Activated CD4-positive, alpha-beta T cell treated with anti-CD3 and anti-CD28 coated beads, Interleukin-2, amount 10 ng/mL, durations not matched to agents 7 days and 5 days (primary cell): Measurements from ENCODE around the gene NTRK2. TPM values are rescaled to one million over a fixed set of nuclear protein-coding genes. Genes with fewer than 3 reads are reported as not detected.
A peak's percentile ranks its signal among the peaks of the same experiment; 100 is the strongest.

ENCODE experiments used
- CTCF ChIA-PET: fragments of 350-600 bp; sonication (Branson Sonifier 250); formaldehyde crosslinking; loops from one replicate; lab custom pipeline; 2021; ENCODE audit warnings: antibody characterized with exemption; lab: Charles Lee
- POLR2A ChIA-PET: fragments of 350-600 bp; sonication (Branson Sonifier 250); formaldehyde crosslinking; loops from one replicate; lab custom pipeline; 2021; ENCODE audit warnings: antibody characterized with exemption; lab: Charles Lee
- DNase-seq: peaks from one replicate; pipeline ENCODE4 v3.0.0-alpha.2; 2020
- H3K27ac Mint-ChIP-seq: one replicate; pipeline ENCODE4 v1.8.0; 2021; ENCODE audit warnings: mild to moderate bottlenecking, moderate library complexity, mixed read lengths
- H3K27me3 Mint-ChIP-seq: one replicate; pipeline ENCODE4 v1.8.0; 2021; ENCODE audit warnings: mixed read lengths
- H3K36me3 Mint-ChIP-seq: one replicate; pipeline ENCODE4 v1.8.0; 2021; ENCODE audit warnings: low read depth, mixed read lengths
- H3K4me1 Mint-ChIP-seq: one replicate; pipeline ENCODE4 v1.8.0; 2021; ENCODE audit warnings: mixed read lengths
- H3K4me3 Mint-ChIP-seq: one replicate; pipeline ENCODE4 v1.8.0; 2021; ENCODE audit warnings: mild to moderate bottlenecking, moderate library complexity, mixed read lengths
- H3K9me3 Mint-ChIP-seq: one replicate; pipeline ENCODE4 v1.8.0; 2021; ENCODE audit warnings: mixed read lengths
- total RNA-seq, 2 experiments: library from RNA; stranded (reverse); gene quantifications; one replicate each; pipeline ENCODE4 v1.2.3, GENCODE V29; 2021

The NTRK2 gene
- total RNA-seq, 2 experiments from 2014 or later, result 1.8 to 2.3 TPM

DNA sequence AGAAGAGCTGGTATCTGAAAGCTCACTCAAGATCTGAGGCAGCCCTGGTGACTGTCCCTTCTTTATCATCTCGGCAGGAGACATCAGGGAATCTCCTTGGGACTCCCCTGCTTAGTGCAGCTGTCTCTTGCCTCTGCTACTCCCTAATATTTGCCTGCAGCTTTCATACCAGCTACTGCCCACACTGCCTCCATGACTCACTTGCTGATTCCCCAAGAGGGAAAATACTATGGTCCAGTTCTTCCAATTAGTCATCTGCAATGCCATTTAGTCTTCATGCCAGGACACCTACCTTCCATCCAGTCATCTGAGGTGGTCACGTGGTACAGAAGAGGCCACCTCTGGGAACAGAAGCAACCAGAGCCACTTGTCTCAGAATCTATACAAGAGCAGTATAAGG, 270.8 kb downstream of the NTRK2 start:
- Mint-ChIP-seq H3K36me3 (no peaks in the 10 kb centered on the region), H3K9me3 (no peaks in the 10 kb centered on the region), H3K27me3 (no peaks in the 10 kb centered on the region), H3K27ac (no peak overlapping the region), H3K4me3 (no peak overlapping the region), H3K4me1 (no peaks in the 10 kb centered on the region)
- ChIA-PET POLR2A (no interaction called here), CTCF (no interaction called here)
- DNase-seq, result no peak

DNA sequence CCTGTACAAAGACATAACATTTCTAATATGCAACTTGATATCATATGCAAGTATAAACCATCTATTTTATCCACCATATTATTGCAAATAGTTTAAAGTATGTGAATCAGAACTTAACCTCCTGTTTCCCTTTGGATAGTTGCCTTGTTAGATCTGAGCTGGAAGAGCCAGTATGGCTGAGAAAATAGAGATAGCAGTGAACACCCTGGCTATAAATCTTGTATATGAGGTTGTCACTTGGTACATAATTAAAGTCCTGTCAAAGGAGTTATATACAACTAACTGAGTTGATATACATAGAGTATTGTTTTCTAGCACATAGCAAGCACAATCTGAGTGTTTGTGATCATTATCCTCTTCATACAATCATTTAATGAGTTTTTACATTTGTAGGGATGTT, 272.3 kb downstream of the NTRK2 start:
- POLR2A ChIA-PET, result no interaction called here
- no peaks in the 10 kb centered on the region for H3K36me3 Mint-ChIP-seq
- no peak overlapping the region for H3K4me3 Mint-ChIP-seq
- H3K9me3 Mint-ChIP-seq, result no peaks in the 10 kb centered on the region
- no peak for DNase-seq
- no peaks in the 10 kb centered on the region for H3K4me1 Mint-ChIP-seq
- CTCF ChIA-PET, result no interaction called here
- H3K27me3 Mint-ChIP-seq, result no peaks in the 10 kb centered on the region
- H3K27ac Mint-ChIP-seq, result no peak overlapping the region

DNA sequence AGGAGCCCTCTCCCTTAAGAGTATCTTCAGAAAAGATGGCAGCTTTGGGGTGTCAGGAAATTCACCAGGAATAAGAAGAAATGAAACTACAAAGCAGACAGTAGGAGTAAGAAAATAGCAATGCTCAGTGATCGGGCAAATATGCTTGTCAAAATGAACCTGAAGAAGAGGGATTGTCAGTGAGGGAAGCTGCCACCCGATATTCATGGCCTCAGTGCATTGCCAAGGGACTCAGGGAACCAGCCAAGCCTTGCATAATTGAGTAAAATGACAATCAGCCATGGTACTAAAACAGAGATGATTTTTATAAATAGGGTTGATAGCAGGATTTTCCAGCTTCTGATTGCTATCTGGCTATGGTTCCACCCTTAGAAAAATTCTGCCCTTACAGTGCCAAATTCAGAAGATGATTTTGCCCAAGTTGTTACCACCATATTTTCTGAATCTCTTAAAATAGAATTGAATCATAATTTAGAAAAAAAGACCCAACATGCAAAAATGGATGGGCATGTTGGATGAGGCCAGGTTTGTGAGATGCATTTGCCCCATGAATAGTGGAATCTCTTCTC, 274.0 kb downstream of the NTRK2 start:
- no peak overlapping the region for H3K27ac Mint-ChIP-seq
- POLR2A ChIA-PET, result no interaction called here
- no peaks in the 10 kb centered on the region for H3K36me3 Mint-ChIP-seq
- DNase-seq, result no peak
- no peak overlapping the region for H3K4me3 Mint-ChIP-seq
- CTCF ChIA-PET, result no interaction called here
- no peaks in the 10 kb centered on the region for H3K9me3 Mint-ChIP-seq
- H3K27me3 Mint-ChIP-seq, result no peaks in the 10 kb centered on the region
- H3K4me1 Mint-ChIP-seq, result no peaks in the 10 kb centered on the region

DNA sequence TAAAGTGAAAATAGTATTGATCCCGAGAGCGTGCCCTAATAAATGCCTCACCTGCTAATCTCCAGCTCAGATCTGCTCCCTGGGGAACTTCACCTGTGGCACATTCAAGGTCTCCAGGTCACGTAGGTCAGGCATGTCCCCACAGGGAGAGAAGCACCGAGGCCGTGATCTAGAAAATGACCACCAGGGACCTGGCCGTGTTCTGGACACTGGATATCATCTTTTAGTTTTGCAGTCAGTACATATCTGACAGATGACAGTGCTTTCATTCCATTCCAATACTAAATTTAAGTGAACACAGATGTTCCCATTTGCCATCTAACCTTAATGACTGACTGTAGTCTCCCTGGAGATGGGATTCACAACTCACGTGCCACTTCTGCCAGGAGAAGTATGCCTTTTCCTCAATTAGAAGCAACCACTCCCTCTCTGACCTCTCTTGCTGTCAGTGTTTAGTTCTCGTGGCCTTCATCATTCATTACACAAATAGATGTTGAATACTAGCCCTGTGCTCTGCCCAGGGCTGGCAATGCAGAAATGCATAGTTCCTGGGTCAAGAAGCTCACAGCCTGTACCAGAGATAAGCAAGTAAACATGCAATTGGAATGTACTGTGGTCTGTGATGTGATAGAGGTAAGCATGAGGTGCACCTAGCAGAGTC, 276.5 kb downstream of the NTRK2 start:
- H3K36me3 Mint-ChIP-seq, result no peaks in the 10 kb centered on the region
- no peaks in the 10 kb centered on the region for H3K4me1 Mint-ChIP-seq
- no peaks in the 10 kb centered on the region for H3K9me3 Mint-ChIP-seq
- no peak overlapping the region for H3K27ac Mint-ChIP-seq
- H3K4me3 Mint-ChIP-seq, result no peak overlapping the region
- ChIA-PET CTCF (no interaction called here), POLR2A (no interaction called here)
- DNase-seq, result no peak
- no peaks in the 10 kb centered on the region for H3K27me3 Mint-ChIP-seq

DNA sequence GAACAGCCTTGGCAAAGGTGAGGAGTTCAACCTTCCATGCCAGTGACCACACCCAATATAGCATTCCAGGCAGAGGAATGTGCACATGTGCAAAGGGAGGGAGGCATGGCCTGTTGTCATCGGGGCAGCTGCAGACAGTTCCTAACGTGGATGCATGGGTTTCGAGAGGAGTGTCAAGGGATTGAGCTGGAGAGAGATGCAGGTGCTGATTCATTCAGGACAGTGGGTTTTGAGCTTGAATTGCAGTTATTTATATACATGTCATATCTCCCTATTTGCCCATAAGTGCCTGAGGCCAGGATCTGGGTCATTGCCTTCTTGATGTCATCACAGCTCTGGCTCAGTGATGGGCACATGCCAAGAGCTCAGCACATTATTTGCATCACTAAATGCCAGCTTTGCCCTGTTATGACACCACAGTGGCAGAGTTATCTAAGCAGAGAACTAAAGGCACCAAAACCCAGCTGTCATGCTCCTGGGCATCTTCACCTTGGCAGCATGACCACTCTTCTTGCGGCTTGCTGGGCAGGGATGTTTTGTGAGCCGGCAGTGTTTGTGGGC, 278.0 kb downstream of the NTRK2 start:
- ChIA-PET POLR2A (no interaction called here), CTCF (interaction anchor here (0.9 to 1.1 kb wide), 2 partner anchors 14 to 28 kb away, joined by 3 read pairs; no protein-coding TSS in a partner anchor)
- DNase-seq, result no peak

DNA sequence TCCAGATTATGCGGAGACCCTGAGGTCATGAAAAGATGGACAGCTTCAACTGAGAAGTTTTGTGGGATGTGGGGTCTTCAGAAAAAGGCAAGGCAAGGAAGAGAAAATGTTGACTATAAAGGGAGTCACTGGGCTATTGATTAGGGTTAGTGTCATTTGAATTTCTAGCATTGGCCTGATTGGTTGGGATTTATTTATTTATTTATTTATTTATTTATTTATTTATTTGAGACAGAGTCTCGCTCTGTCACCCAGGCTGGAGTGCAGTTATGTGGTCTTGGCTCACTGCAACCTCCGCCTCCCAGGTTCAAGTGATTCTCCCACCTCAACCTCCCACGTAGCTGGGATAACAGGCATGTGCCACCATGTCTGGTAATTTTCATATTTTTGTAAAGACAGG, 279.7 kb downstream of the NTRK2 start:
- DNase-seq, result no peak
- ChIA-PET CTCF (no interaction called here), POLR2A (no interaction called here)
- H3K4me3 Mint-ChIP-seq, result no peak overlapping the region
- H3K27ac Mint-ChIP-seq, result no peak overlapping the region
- H3K27me3 Mint-ChIP-seq, result no peaks in the 10 kb centered on the region
- H3K36me3 Mint-ChIP-seq, result no peaks in the 10 kb centered on the region
- no peaks in the 10 kb centered on the region for H3K9me3 Mint-ChIP-seq
- H3K4me1 Mint-ChIP-seq, result no peaks in the 10 kb centered on the region

More for the DNA sequence above, 278.0 kb downstream of the NTRK2 start:
- Mint-ChIP-seq H3K9me3 (no peaks in the 10 kb centered on the region), H3K27ac (no peak overlapping the region), H3K4me3 (no peak overlapping the region), H3K27me3 (no peaks in the 10 kb centered on the region), H3K4me1 (no peaks in the 10 kb centered on the region), H3K36me3 (no peaks in the 10 kb centered on the region)

DNA sequence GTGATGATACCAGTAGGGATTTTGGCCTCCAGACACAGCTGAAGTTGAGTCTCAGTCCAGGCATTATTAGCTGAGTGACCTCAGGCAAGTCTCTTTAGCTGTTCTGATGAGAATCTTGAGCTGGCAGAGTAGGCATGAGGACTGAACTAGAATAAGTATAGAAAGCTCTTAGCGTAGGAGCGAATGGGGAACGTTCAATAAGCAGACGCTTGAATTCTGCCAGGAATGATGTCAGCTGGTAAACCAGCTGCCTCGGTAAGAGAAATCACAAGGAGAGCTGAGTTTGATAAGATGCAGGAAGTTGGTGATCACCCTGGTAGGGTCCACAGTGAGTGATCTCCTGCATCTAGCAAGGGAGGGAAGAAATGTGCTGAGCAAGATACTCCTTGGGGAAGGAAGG, 280.4 kb downstream of the NTRK2 start:
- DNase-seq, result no peak
- POLR2A ChIA-PET, result no interaction called here
- no peak overlapping the region for H3K27ac Mint-ChIP-seq
- no peaks in the 10 kb centered on the region for H3K9me3 Mint-ChIP-seq
- no peak overlapping the region for H3K4me3 Mint-ChIP-seq
- H3K27me3 Mint-ChIP-seq, result no peaks in the 10 kb centered on the region
- H3K36me3 Mint-ChIP-seq, result no peaks in the 10 kb centered on the region
- H3K4me1 Mint-ChIP-seq, result no peaks in the 10 kb centered on the region
- CTCF ChIA-PET, result no interaction called here

DNA sequence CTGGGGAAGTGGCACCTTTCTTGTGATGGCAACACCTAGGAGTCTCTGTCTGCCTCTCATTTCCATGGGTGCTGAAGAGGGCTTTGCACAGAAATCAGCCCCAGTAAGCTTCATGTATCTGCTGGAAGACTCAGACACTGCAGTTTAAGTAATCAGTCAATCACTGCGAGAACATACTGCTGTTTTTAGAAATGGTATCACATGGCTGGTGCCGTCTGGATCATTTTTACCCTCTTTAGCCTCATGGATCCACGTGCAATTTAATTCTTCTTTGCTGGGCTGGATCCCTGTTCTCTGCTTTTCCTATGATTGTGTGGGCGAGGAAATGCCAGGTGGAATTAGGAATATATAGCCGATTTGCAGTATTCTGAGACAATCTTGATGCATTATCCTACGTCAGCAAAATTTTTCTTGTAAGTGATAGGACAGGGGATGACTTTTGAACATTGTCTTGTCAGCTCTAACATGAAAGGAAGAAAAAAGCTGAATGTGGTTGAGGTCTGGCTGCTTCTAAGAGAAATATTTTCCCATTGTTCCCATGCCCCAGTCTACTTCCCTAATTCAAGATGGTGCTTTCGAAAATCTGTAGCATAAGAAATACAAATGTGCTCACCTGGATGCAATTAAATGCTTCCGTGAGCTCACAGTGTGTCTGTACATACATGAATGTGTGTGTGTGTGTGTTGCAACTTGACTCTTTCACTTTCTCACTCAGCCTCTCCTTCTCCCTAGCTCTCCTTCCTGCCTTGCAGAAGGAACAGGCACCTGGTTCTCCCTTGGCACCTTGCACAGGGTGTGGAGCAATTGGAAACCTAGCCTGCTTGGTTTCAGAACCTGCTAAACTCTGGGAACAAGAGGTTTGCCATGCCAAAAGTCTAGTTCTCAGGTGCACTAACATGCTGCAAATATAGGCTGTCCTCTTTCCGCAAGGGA, 281.6 kb downstream of the NTRK2 start:
- Mint-ChIP-seq H3K36me3 (no peaks in the 10 kb centered on the region), H3K9me3 (no peaks in the 10 kb centered on the region), H3K27me3 (no peaks in the 10 kb centered on the region), H3K27ac (no peak overlapping the region), H3K4me1 (no peaks in the 10 kb centered on the region), H3K4me3 (no peak overlapping the region)
- ChIA-PET CTCF (no interaction called here), POLR2A (no interaction called here)
- no peak for DNase-seq

DNA sequence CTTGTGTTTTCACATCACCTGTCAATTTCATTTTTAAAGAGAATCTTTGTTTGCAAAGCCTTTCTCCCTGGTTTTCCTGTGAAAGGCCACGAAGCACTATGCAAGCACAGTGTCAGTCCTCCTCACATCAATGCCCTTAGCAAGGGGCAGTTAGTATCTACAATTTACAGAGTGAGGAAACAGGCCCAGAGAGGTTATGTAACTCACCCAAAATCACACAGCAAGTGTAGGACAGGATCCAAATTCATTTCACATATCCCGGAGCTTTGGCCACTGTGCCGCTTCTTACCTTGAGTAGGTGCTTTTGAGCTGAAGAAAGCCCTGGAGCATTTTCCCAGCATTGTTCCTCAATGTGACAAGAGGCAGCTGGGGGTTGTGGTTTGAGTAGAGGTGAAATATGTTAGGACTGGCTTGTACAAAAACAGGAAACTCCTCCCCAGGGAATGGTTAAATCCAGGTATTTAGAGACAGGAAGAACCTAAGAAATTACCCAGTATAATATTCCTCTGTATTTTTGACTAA, 283.8 kb downstream of the NTRK2 start:
- Mint-ChIP-seq H3K9me3 (no peaks in the 10 kb centered on the region), H3K27me3 (no peaks in the 10 kb centered on the region), H3K27ac (no peak overlapping the region), H3K36me3 (no peaks in the 10 kb centered on the region), H3K4me3 (no peak overlapping the region), H3K4me1 (no peaks in the 10 kb centered on the region)
- ChIA-PET POLR2A (no interaction called here), CTCF (no interaction called here)
- DNase-seq, result no peak

DNA sequence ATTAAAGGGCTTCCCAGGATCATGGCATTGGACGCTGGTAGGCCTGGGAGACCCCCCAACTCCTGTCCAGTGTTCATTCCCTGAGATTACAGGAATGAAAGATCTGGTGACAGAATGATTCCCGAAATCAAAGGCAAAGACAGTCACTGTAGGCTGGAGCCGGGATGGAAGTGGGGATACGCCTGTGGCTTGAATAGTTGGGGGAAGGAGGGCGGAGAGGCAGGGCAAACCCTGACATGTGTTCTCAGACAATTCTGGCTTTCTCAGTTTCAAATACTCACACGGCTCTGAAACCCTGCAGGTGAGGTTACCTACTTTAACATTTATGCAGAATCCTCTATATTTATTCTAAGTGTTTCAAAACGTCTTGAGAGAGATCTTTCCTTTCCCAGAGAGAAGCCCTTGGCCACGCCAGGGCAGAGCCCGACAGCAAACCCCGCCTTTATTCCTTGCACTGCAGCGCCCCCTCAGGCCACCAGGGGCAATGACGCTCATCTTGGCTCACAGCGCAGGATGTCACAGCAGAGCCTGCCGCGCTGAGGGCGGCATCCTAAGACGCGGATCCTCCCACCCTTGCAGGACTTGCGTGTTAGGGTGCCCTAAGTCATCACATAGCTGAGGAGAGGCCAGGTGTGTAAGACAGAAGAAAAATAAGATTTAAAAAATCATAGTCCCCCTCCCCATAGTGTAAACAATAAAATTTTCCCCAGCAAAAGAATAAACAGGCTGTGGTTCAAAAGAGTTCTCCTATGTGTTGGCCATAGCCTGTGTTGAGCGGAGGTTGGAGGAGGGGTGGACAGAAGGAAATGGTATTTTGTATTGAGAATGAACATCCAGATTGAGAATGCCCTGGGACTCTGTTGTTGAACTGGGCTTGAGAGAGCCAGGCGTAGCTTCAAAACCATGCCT, 284.5 kb downstream of the NTRK2 start:
- no peaks in the 10 kb centered on the region for H3K27me3 Mint-ChIP-seq
- H3K4me3 Mint-ChIP-seq, result no peak overlapping the region
- H3K36me3 Mint-ChIP-seq, result no peaks in the 10 kb centered on the region
- H3K9me3 Mint-ChIP-seq, result no peaks in the 10 kb centered on the region
- no peaks in the 10 kb centered on the region for H3K4me1 Mint-ChIP-seq
- no peak overlapping the region for H3K27ac Mint-ChIP-seq
- POLR2A ChIA-PET, result no interaction called here
- DNase-seq, result peak; percentile 66
- CTCF ChIA-PET, result no interaction called here

DNA sequence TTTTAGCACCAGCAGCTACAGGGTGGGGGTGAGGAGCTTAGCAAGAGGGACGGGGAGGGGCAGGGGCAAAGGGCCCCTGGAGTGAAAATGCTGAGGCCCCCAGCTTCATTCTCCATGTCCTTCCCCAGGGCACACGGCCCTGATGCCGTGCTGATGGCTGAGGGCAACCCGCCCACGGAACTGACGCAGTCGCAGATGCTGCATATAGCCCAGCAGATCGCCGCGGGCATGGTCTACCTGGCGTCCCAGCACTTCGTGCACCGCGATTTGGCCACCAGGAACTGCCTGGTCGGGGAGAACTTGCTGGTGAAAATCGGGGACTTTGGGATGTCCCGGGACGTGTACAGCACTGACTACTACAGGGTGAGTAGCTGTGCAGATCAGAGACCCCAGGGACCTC, 285.6 kb downstream of the NTRK2 start:
- Mint-ChIP-seq H3K27me3 (no peaks in the 10 kb centered on the region), H3K4me1 (no peaks in the 10 kb centered on the region), H3K9me3 (no peaks in the 10 kb centered on the region), H3K36me3 (no peaks in the 10 kb centered on the region), H3K4me3 (no peak overlapping the region), H3K27ac (no peak overlapping the region)
- POLR2A ChIA-PET, result no interaction called here
- CTCF ChIA-PET, result no interaction called here
- no peak for DNase-seq

DNA sequence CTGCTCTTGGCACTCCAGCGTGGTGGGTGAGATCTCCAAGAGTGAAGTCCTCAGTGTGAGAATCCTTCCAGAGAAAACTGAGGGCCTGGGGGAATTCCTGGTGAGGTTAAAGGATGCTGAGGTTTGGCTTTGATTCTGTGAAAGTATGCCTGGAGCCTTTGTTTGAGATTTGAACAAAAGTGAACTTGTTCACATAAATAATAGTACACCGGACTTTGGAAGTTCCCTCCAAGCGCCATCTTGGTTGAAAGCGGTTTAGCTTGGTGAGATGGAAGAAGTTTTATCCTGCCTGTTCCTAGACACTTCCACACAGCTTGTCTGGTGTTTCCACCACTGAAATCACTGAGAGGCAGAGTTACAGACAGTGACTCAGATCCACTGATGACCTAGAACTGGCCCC, 286.4 kb downstream of the NTRK2 start:
- Mint-ChIP-seq H3K4me1 (no peaks in the 10 kb centered on the region), H3K9me3 (no peaks in the 10 kb centered on the region), H3K36me3 (no peaks in the 10 kb centered on the region), H3K27ac (no peak overlapping the region), H3K4me3 (no peak overlapping the region), H3K27me3 (no peaks in the 10 kb centered on the region)
- no peak for DNase-seq
- CTCF ChIA-PET, result no interaction called here
- POLR2A ChIA-PET, result no interaction called here
